ENCODE data around the gene IGLL5.

GRCh38 chr22:22928666-22929380, 41.2 kb downstream of the IGLL5 start:
- no peak for TF ChIP-seq CTCF (IDR thresholded peaks at IDR 0.05)
- no peak for TF ChIP-seq POLR2AphosphoS5 (IDR thresholded peaks at IDR 0.05)
- TF ChIP-seq POLR2A (IDR thresholded peaks at IDR 0.05), result no peak
